Measurements from ENCODE around the gene PPFIA4.

The PPFIA4 gene

GRCh38 chr1:203036537-203036936 lies 10.2 kb downstream of the PPFIA4 start:
- in situ Hi-C loops (cut with MboI; ENCODE audit: low sequenced_read_pairs, unreplicated experiment) = no loop called here
- TF ChIP-seq CTCF (IDR thresholded peaks at IDR 0.05; ENCODE audit: borderline replicate concordance, control extremely low read depth, extremely low read depth, insufficient read depth, missing control alignments) = no peak
- peak; percentile 23 for DNase-seq (ENCODE audit: low spot score)

DNA sequence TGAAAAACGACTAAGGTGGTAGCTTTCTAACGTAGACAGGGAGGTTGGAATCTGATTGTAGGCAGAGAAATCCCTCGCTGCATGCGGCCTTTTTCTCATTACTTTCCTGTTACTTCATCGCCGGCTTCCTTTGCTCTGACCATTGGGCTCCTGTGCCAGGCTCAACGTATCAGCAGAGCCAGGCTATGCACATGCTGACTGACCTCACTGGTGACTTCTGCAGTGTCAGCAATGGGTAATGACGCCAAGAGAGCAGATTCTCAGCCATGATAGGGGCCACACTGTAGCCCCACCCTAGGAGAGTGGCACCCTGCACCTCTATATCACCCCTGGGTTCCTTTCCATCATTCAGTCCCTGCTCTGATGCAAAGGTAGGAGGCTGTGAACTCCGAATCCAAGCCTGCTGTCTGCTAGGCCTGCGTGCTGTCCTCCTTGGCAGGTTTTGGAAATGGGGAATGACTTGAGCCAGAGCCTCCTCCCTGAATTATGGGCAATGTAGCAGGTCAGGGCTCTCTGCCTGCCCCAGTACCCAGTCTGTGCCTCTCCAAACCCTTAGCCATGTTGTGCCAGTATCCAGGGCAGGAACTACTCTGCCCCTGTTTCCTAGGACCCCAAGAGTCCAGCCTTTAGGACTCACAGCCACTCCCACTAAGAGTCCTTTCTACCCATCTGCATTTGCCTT lies 11.4 kb downstream of the PPFIA4 start:
- DNase-seq (ENCODE audit: low spot score) = no peak
- in situ Hi-C loops (cut with MboI; ENCODE audit: low sequenced_read_pairs, unreplicated experiment) = no loop called here
- no peak for TF ChIP-seq CTCF (IDR thresholded peaks at IDR 0.05; ENCODE audit: borderline replicate concordance, control extremely low read depth, extremely low read depth, insufficient read depth, missing control alignments)

GRCh38 chr1:203038217-203038741 lies 12.0 kb downstream of the PPFIA4 start:
- no peak for DNase-seq (ENCODE audit: low spot score)
- in situ Hi-C loops (cut with MboI; ENCODE audit: low sequenced_read_pairs, unreplicated experiment) = no loop called here
- no peak for TF ChIP-seq CTCF (IDR thresholded peaks at IDR 0.05; ENCODE audit: borderline replicate concordance, control extremely low read depth, extremely low read depth, insufficient read depth, missing control alignments)

GRCh38 chr1:203038891-203039608 lies 12.8 kb downstream of the PPFIA4 start:
- peak; percentile 82 for TF ChIP-seq CTCF (IDR thresholded peaks at IDR 0.05; ENCODE audit: borderline replicate concordance, control extremely low read depth, extremely low read depth, insufficient read depth, missing control alignments)
- DNase-seq (ENCODE audit: low spot score) = peak; percentile 82
- in situ Hi-C loops (cut with MboI; ENCODE audit: low sequenced_read_pairs, unreplicated experiment) = no loop called here

GRCh38 chr1:203039609-203040512 lies 13.6 kb downstream of the PPFIA4 start:
- no peak for DNase-seq (ENCODE audit: low spot score)
- in situ Hi-C loops (cut with MboI; ENCODE audit: low sequenced_read_pairs, unreplicated experiment) = loop anchor here (5.0 kb wide), 1 partner anchor 177 kb away; no protein-coding TSS in a partner anchor
- TF ChIP-seq CTCF (IDR thresholded peaks at IDR 0.05; ENCODE audit: borderline replicate concordance, control extremely low read depth, extremely low read depth, insufficient read depth, missing control alignments) = no peak

Measured in GM13976 (cell line).